Hematopoietic multipotent progenitor cell treated with erythropoietin and hydrocortisone succinate and interleukin-3 and kit ligand, for 15 days (in vitro differentiated cells): ENCODE data around the gene ZNF184.

Experiments used
- DNase-seq: peaks from one replicate; pipeline ENCODE4 v3.0.0-alpha.2; 2015; ENCODE audit warnings: low spot score

ZNF184 gene

GRCh38 chr6:27479319-27480182 is 6.6 kb upstream of the ZNF184 start:
- peak; percentile 79 for DNase-seq

GRCh38 chr6:27478706-27479318 is 5.9 kb upstream of the ZNF184 start:
- peak; percentile 77 for DNase-seq

- DNase-seq, result no peak
Measured at GRCh38 chr6:27478141-27478705, 5.3 kb upstream of the ZNF184 start.

- DNase-seq, result no peak
Measured at GRCh38 chr6:27477318-27478013, 4.6 kb upstream of the ZNF184 start.

GRCh38 chr6:27476090-27476489 is 3.2 kb upstream of the ZNF184 start:
- DNase-seq, result no peak

GRCh38 chr6:27474672-27475071 is 1.8 kb upstream of the ZNF184 start:
- no peak for DNase-seq

- no peak for DNase-seq
Measured at GRCh38 chr6:27474172-27474465, 1.2 kb upstream of the ZNF184 start.

GRCh38 chr6:27472182-27472616 is 706 bp downstream of the ZNF184 start:
- peak; percentile 51 for DNase-seq

- DNase-seq, result no peak
Measured at GRCh38 chr6:27471365-27472115, 1.4 kb downstream of the ZNF184 start.

- DNase-seq, result no peak
Measured at GRCh38 chr6:27470023-27470422, 2.9 kb downstream of the ZNF184 start.

GRCh38 chr6:27468334-27468733 is 4.6 kb downstream of the ZNF184 start:
- DNase-seq, result no peak

- DNase-seq, result no peak
Measured at GRCh38 chr6:27452496-27452897, 20.4 kb downstream of the ZNF184 start.

GRCh38 chr6:27451660-27452390 is 21.1 kb downstream of the ZNF184 start:
- no peak for DNase-seq

- DNase-seq, result no peak
Measured at GRCh38 chr6:27448456-27448855, 24.4 kb downstream of the ZNF184 start.

- DNase-seq, result no peak
Measured at GRCh38 chr6:27442932-27443331, 30.0 kb downstream of the ZNF184 start.

GRCh38 chr6:27441001-27441400 is 31.9 kb downstream of the ZNF184 start:
- DNase-seq, result no peak

GRCh38 chr6:27439371-27439770 is 33.5 kb downstream of the ZNF184 start:
- DNase-seq, result no peak

GRCh38 chr6:27433714-27434113 is 39.2 kb downstream of the ZNF184 start:
- no peak for DNase-seq

- DNase-seq, result no peak
Measured at GRCh38 chr6:27428966-27429365, 43.9 kb downstream of the ZNF184 start.

GRCh38 chr6:27428502-27428901 is 44.4 kb downstream of the ZNF184 start:
- DNase-seq, result no peak

GRCh38 chr6:27426045-27426620 is 46.8 kb downstream of the ZNF184 start:
- DNase-seq, result no peak
